IgD-negative memory B cell (primary cell): ENCODE measurements around the gene DENND2D. TPM values are rescaled to one million over a fixed set of nuclear protein-coding genes. Genes with fewer than 3 reads are reported as not detected.

Source experiments
- H3K27ac Mint-ChIP-seq, 3 donors: one replicate each; pipeline ENCODE4 v1.8.0; 2020 to 2022; ENCODE audit warnings: mild to moderate bottlenecking in 3 of 3, mixed read lengths in 3 of 3, moderate library complexity in 1 of 3
- H3K27me3 Mint-ChIP-seq: one replicate; pipeline ENCODE4 v1.8.0; 2021; ENCODE audit warnings: mixed read lengths
- H3K36me3 Mint-ChIP-seq: one replicate; pipeline ENCODE4 v1.8.0; 2020; ENCODE audit warnings: mild to moderate bottlenecking, mixed read lengths
- H3K4me1 Mint-ChIP-seq, 3 donors: one replicate each; pipeline ENCODE4 v1.8.0; 2020 to 2022; ENCODE audit warnings: mixed read lengths in 3 of 3, mild to moderate bottlenecking in 1 of 3
- H3K4me3 Mint-ChIP-seq, 4 donors: one replicate each; pipeline ENCODE4 v1.8.0; 2020 to 2022; ENCODE audit warnings: mild to moderate bottlenecking in 4 of 4, mixed read lengths in 4 of 4, moderate library complexity in 3 of 4
- H3K9me3 Mint-ChIP-seq, 3 donors: one replicate each; pipeline ENCODE4 v1.8.0; 2020 to 2021; ENCODE audit warnings: mixed read lengths in 3 of 3, mild to moderate bottlenecking in 1 of 3
- polyA plus RNA-seq: library from polyadenylated mRNA; unstranded; fragments of 300-500 nt; fragmentation: Illumina TruSeq; gene quantifications from one replicate; pipeline ENCODE4 v1.2.3, GENCODE V29; 2021

DENND2D gene
- polyA plus RNA-seq, 1 donor from 2014 or later, result 107 TPM

- H3K4me3 Mint-ChIP-seq, result peak overlapping the region; percentile 85 to 95 (median 92)
- H3K36me3 Mint-ChIP-seq, result peaks cover 2% of the 10 kb centered on the region
- H3K9me3 Mint-ChIP-seq, result peaks cover 0 to 4% (median 0%) of the 10 kb centered on the region in 3 donors
- peak overlapping the region; percentile 90 to 97 (median 95) for H3K27ac Mint-ChIP-seq
- peaks cover 50 to 73% (median 66%) of the 10 kb centered on the region in 3 donors for H3K4me1 Mint-ChIP-seq
- H3K27me3 Mint-ChIP-seq, result peaks cover 1% of the 10 kb centered on the region
These were observed 3.3 kb upstream of the DENND2D start for GRCh38 chr1:111203681-111204200.

- peaks cover 56 to 73% (median 67%) of the 10 kb centered on the region in 3 donors for H3K4me1 Mint-ChIP-seq
- peak overlapping the region; percentile 85 to 95 (median 92) for H3K4me3 Mint-ChIP-seq
- H3K36me3 Mint-ChIP-seq, result peaks cover 2% of the 10 kb centered on the region
- H3K27ac Mint-ChIP-seq, result peak overlapping the region; percentile 90 to 97 (median 95)
- peaks cover 0 to 4% (median 0%) of the 10 kb centered on the region in 3 donors for H3K9me3 Mint-ChIP-seq
- peaks cover 1% of the 10 kb centered on the region for H3K27me3 Mint-ChIP-seq
These were observed 2.5 kb upstream of the DENND2D start for GRCh38 chr1:111202707-111203623.

- Mint-ChIP-seq H3K27me3 (peaks cover 1% of the 10 kb centered on the region), H3K36me3 (peaks cover 2% of the 10 kb centered on the region), H3K27ac (peak overlapping the region; percentile 73 to 97 (median 90)), H3K4me1 (peaks cover 60 to 75% (median 73%) of the 10 kb centered on the region in 3 donors), H3K4me3 (peak overlapping the region; percentile 85 to 95 (median 92)), H3K9me3 (peaks cover 0 to 4% (median 0%) of the 10 kb centered on the region in 3 donors)
These were observed 1.9 kb upstream of the DENND2D start for GRCh38 chr1:111202366-111202706.

DNA sequence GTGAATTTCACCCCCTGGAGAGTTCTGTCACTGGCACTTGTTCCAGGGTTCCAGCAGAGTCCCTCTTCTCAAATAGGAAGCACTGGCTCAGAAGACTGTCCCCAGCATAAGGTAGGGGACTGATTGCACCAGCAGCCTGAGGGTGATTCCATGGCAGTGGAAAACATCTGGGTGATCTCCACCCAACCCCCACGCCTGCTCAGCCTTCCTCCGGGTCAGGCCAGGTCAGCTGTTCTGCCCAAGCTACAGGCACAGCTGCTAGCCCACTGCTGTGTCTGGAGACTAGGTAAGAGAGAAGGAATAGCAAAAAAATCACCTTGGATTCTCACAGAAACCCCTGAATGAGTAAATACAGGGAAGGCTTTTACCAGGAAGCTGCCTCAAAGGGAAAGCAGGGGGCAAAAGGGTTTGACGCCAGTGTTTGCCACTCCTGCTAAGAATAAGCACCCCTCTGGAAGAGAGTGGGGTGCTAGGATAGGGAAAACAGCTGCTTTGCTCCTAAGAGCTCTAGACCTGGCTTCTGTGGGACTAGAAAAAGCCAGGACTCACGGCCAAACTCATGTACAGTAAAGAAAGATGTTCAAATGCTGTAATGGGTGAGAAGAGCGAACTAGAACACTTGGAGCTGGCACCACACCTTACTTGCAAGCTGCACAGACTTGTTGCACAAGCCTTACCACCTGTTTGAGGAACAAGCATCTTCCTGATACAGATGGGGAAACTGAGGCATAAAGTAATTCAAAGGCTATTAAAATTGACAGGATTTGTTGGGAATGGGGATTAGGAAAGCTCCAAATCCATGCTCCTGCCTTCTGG lies 1.0 kb upstream of the DENND2D start:
- Mint-ChIP-seq H3K4me3 (peak overlapping the region; percentile 82 to 95 (median 90)), H3K4me1 (peaks cover 62 to 82% (median 78%) of the 10 kb centered on the region in 3 donors), H3K9me3 (peaks cover 0 to 4% (median 0%) of the 10 kb centered on the region in 3 donors), H3K27ac (peak overlapping the region; percentile 23 to 97 (median 90)), H3K36me3 (peaks cover 2% of the 10 kb centered on the region), H3K27me3 (peaks cover 1% of the 10 kb centered on the region)

DNA sequence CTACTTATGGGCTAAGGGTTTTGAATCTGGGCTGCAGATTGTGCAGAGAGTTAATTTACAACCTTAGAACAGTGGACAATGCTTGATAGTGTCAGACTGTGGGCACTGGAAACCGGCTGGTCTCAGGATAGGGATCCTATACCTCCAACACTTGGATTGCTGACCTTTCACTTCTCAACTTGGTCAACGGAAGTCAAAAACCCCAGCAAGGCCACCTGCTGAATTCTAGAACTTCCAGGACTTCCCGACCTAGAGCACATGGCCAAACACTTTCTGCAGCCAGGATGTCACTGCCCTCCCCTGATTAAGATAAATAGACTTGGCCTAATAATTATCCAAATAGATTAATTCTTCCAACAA lies 336 bp upstream of the DENND2D start:
- Mint-ChIP-seq H3K4me1 (peaks cover 60 to 79% (median 79%) of the 10 kb centered on the region in 3 donors), H3K36me3 (peaks cover 2% of the 10 kb centered on the region), H3K4me3 (peak overlapping the region; percentile 82 to 95 (median 90)), H3K27me3 (peaks cover 1% of the 10 kb centered on the region), H3K9me3 (no peaks in the 10 kb centered on the region), H3K27ac (peak overlapping the region in 2 of 3 donors; percentile 90 to 95)

- H3K4me3 Mint-ChIP-seq, result peak overlapping the region; percentile 82 to 94 (median 86)
- peaks cover 6% of the 10 kb centered on the region for H3K36me3 Mint-ChIP-seq
- peak overlapping the region; percentile 83 to 95 (median 90) for H3K27ac Mint-ChIP-seq
- peaks cover 52 to 79% (median 79%) of the 10 kb centered on the region in 3 donors for H3K4me1 Mint-ChIP-seq
- H3K27me3 Mint-ChIP-seq, result peaks cover 1% of the 10 kb centered on the region
- H3K9me3 Mint-ChIP-seq, result no peaks in the 10 kb centered on the region
These were observed 1.1 kb downstream of the DENND2D start for GRCh38 chr1:111199329-111199728.

DNA sequence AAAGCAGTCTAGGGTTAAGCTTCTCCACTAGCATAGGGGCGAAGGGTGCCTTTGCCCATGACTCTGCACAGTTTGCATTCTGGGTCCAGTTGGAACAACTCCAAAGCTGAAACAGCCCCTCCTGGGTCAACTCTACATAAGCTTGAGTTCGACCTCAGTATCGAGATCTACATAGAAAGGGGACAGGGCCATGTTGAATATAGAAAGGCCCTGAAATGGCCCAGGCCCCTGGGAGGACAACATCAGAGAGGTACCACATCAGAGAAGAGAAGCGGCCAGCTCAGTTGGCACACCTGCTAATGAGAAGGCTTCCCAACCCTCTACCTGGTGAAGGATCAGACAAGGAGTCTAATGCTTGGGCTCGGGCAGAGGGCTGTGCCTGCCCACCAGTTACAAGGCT lies 1.6 kb downstream of the DENND2D start:
- Mint-ChIP-seq H3K9me3 (no peaks in the 10 kb centered on the region), H3K27ac (peak overlapping the region; percentile 88 to 95 (median 90)), H3K4me3 (peak overlapping the region; percentile 82 to 89 (median 86)), H3K4me1 (peaks cover 57 to 84% (median 83%) of the 10 kb centered on the region in 3 donors), H3K36me3 (peaks cover 10% of the 10 kb centered on the region), H3K27me3 (peaks cover 1% of the 10 kb centered on the region)

- Mint-ChIP-seq H3K4me3 (peak overlapping the region; percentile 82 to 89 (median 85)), H3K9me3 (no peaks in the 10 kb centered on the region), H3K27me3 (no peaks in the 10 kb centered on the region), H3K27ac (peak overlapping the region; percentile 43 to 90 (median 89)), H3K4me1 (peaks cover 62 to 88% (median 86%) of the 10 kb centered on the region in 3 donors), H3K36me3 (peaks cover 16% of the 10 kb centered on the region)
These were observed 2.7 kb downstream of the DENND2D start for GRCh38 chr1:111197598-111198284.

DNA sequence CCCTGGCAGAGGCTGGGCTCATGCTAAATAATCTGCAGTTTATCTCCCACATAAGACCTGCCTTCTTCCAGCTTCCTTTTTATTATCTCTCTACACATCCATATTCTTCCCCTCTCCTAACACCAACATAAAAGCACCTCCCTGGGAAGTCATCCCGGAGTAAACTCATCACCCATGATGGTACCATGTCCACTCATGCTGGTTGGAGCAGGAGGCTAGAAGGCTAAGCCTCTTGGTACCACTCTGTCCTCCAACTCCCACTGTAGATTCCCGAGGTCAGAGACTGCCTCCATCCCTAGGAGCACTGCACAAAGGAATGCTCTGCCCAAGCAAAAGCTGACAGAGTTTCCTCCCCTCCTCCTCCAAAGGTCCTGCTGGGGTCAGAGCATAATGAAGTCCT lies 4.2 kb downstream of the DENND2D start:
- Mint-ChIP-seq H3K36me3 (peaks cover 17% of the 10 kb centered on the region), H3K4me1 (peaks cover 61 to 82% (median 81%) of the 10 kb centered on the region in 3 donors), H3K9me3 (no peaks in the 10 kb centered on the region), H3K27ac (peak overlapping the region; percentile 73 to 90 (median 87)), H3K27me3 (no peaks in the 10 kb centered on the region), H3K4me3 (peak overlapping the region in 3 of 4 donors; percentile 58 to 76 (median 61))

GRCh38 chr1:111195002-111195684 lies 5.3 kb downstream of the DENND2D start:
- Mint-ChIP-seq H3K4me3 (peak overlapping the region in 2 of 4 donors; percentile 10 to 34), H3K27me3 (no peaks in the 10 kb centered on the region), H3K4me1 (peaks cover 55 to 81% (median 72%) of the 10 kb centered on the region in 3 donors), H3K27ac (peak overlapping the region; percentile 20 to 90 (median 78)), H3K9me3 (no peaks in the 10 kb centered on the region), H3K36me3 (peaks cover 19% of the 10 kb centered on the region)

DNA sequence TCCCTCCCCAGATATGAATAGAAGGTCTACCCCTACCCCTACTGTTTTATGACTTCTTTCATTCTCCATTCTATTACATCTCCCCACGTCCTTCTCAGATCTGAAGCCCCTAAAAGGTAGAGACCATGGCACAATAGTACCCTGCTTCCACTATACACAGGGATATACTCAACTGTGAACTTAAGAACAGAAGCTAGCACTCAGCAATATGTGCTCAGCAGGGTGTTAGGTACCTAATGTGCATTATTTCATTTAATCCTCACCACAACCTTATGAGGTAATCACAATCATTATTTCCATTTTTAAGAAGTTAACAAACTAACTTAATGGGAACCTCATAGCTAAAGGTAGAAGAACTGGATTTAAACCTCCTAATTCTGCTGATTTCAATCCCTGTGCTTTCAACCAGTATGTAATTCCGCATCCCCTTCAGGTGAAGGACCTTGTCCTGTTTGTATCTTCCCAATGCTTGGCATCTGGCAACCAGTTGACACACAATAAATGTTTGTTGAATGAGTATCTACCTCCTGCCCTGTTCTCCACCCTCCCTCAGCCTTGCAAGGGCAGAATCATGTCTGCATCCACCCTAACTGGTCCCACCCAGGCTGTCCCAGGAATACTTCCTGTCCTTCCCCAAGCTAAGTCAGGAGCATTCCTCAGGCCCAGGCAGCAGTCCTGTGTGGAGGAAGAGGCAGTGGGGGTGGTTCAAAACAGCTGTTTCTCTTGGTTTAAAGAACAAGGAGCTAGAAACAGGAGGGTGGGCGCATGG lies 6.5 kb downstream of the DENND2D start:
- peak overlapping the region; percentile 67 to 97 (median 90) for H3K27ac Mint-ChIP-seq
- H3K9me3 Mint-ChIP-seq, result no peaks in the 10 kb centered on the region
- H3K27me3 Mint-ChIP-seq, result no peaks in the 10 kb centered on the region
- H3K36me3 Mint-ChIP-seq, result peaks cover 21% of the 10 kb centered on the region
- H3K4me3 Mint-ChIP-seq, result peak overlapping the region in 3 of 4 donors; percentile 24 to 78 (median 46)
- peaks cover 51 to 70% (median 65%) of the 10 kb centered on the region in 3 donors for H3K4me1 Mint-ChIP-seq

DNA sequence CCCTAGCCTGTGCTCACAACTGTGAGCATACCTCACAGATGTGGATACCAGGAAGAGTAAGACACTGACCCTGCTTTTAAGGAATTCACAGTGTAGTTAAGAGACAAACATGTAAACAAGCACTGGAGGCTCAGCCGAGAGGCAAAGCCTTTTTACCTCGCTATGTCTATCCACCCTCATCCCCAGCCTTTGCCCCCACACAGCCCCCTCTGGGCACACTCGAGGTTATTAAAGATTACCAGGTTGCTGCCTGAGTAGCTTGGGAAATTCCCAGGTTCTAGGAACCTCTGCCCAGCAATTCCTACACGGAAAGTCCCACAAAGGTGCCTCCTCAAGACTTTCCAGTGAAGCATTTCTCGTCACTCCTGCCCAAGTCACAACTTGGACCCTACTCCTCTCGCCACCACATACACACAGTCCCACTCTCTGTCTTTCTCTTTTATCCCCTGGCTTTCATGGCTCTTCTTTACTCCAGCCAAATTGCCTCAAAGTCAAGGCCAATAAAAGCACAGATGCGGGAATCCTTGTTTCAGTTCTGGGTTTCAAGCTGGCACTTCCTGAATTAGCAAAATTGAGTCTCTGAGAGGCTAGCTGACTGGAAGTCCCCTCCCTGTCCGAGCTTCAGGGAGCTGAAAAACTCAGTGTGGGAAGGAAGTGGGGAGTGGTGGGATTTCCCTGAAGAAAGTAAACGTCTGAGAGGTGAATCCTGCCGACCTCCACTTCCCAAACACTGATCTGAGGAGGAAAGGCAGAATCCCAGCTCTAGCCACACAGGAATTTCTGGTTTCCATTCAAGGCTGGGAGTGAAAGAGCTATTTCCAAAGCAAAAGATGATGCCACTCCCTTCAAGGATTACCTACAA lies 7.6 kb downstream of the DENND2D start:
- no peaks in the 10 kb centered on the region for H3K9me3 Mint-ChIP-seq
- H3K36me3 Mint-ChIP-seq, result peaks cover 21% of the 10 kb centered on the region
- peaks cover 44 to 66% (median 57%) of the 10 kb centered on the region in 3 donors for H3K4me1 Mint-ChIP-seq
- H3K4me3 Mint-ChIP-seq, result peak overlapping the region in 3 of 4 donors; percentile 24 to 78 (median 46)
- H3K27ac Mint-ChIP-seq, result peak overlapping the region; percentile 67 to 97 (median 90)
- no peaks in the 10 kb centered on the region for H3K27me3 Mint-ChIP-seq
